ENCODE results near the gene KCNJ6.
"Not testable (repeated sequence)": the region's sequence is repeated elsewhere in the genome, so short reads cannot be mapped to it uniquely, and the experiment has no call there.

KCNJ6 gene

DNA sequence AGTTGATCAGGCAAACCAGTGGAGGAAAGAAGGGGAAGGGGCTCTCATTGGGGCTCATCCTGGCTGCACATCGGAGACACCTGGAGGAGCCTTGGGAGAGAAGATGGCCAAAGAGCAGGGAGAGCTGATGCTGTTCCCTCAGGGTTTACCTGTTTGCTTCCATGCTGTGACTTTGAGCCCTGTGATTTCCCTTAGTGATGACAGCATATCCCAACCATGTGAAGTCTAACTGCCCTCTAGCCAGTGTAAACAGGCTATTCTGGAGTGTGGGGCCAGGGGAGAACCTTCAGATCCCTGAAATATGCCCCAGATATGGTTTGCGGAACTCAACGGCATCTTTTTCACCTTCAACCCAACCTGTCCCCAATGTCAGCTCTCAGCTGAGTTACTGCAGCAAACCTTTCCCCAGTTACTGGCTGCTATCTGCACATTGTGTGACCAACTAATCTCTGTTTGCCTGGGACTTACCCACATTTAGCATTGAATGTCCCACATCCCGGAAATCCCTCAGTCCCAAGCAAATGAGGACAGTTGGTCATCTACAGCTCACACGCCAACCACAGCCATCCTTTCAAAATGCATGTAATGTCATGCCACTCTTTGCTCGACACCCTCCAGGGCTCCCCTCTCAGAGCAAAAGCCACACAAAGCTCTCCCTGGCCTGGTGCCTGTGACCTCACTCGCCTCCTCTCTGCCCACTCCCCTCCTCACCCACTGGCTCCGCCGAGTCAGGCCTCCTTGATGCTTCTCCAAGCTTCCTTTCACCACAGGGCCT lies 242.3 kb downstream of the KCNJ6 start:
- Mint-ChIP-seq H3K9me3 (no peaks in the 10 kb centered on the region), H3K36me3 (ENCODE audit: low read depth) (no peaks in the 10 kb centered on the region), H3K27me3 (ENCODE audit: low read depth) (peaks cover 23% of the 10 kb centered on the region), H3K4me1 (ENCODE audit: low read depth) (no peaks in the 10 kb centered on the region), H3K27ac (no peak overlapping the region), H3K4me3 (no peak overlapping the region)

DNA sequence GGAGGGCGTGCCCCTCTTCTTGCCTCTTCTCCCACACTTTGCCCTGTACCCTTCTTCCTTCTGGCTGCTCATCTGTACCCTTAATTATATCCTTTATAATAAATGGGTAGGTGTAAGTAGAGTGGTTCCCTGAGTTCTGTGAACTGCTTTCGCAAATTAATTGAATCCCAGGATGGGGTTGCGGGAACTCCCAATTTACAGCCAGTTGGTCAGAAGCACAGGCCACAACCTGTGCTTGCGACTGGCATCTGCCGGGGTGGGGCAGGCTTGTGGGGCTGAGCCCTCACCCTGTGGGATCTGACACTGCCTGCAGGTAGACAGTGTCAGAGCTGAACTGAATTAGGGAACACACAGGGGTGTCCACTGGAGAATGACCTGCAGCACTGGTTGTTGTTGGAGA lies 244.9 kb downstream of the KCNJ6 start:
- no peak overlapping the region for H3K27ac Mint-ChIP-seq
- H3K27me3 Mint-ChIP-seq (ENCODE audit: low read depth), result peaks cover 16% of the 10 kb centered on the region
- no peaks in the 10 kb centered on the region for H3K9me3 Mint-ChIP-seq
- H3K4me3 Mint-ChIP-seq, result no peak overlapping the region
- no peaks in the 10 kb centered on the region for H3K36me3 Mint-ChIP-seq (ENCODE audit: low read depth)
- H3K4me1 Mint-ChIP-seq (ENCODE audit: low read depth), result no peaks in the 10 kb centered on the region

DNA sequence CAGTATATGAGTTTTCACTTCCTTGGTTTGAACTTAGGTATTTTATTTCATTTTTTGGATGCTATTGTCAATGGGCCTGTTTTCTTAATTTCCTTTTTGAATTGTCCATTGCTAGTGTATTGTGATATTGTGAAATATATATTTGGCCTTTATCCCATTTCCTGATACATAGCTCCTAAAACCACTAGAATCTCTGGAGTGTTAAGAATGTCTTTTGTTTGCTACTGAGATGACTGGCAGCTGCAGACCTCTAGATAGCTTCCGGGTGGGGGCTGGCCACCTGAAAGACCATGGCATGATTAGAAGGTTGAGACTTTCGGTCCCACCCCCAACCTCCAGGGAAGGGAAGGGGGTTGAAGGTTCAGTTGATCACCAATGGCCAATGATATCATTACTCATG lies 245.4 kb downstream of the KCNJ6 start:
- H3K36me3 Mint-ChIP-seq (ENCODE audit: low read depth), result no peaks in the 10 kb centered on the region
- H3K4me3 Mint-ChIP-seq, result no peak overlapping the region
- H3K9me3 Mint-ChIP-seq, result no peaks in the 10 kb centered on the region
- peaks cover 16% of the 10 kb centered on the region for H3K27me3 Mint-ChIP-seq (ENCODE audit: low read depth)
- no peaks in the 10 kb centered on the region for H3K4me1 Mint-ChIP-seq (ENCODE audit: low read depth)
- no peak overlapping the region for H3K27ac Mint-ChIP-seq

DNA sequence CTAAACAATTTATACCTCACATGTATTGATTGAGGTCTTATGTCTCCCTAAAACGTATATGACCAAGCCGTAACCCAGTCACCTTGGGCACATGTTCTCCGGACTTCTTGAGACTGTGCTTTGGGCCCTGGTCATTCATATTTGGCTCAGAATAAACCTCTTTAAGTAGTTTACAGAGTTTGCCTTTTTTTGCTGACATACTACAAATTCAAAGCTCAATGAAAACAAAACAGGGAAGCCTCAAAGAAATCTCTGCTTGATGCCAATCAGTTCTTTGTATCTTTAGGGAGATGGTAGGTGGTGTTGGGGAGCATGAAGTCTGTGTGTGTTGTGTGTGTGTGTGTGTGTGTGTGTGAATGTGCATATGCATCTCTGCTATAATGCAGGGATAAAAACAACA lies 247.0 kb downstream of the KCNJ6 start:
- Mint-ChIP-seq H3K9me3 (no peaks in the 10 kb centered on the region), H3K4me1 (ENCODE audit: low read depth) (no peaks in the 10 kb centered on the region), H3K4me3 (no peak overlapping the region), H3K27ac (no peak overlapping the region), H3K36me3 (ENCODE audit: low read depth) (no peaks in the 10 kb centered on the region), H3K27me3 (ENCODE audit: low read depth) (peaks cover 12% of the 10 kb centered on the region)

DNA sequence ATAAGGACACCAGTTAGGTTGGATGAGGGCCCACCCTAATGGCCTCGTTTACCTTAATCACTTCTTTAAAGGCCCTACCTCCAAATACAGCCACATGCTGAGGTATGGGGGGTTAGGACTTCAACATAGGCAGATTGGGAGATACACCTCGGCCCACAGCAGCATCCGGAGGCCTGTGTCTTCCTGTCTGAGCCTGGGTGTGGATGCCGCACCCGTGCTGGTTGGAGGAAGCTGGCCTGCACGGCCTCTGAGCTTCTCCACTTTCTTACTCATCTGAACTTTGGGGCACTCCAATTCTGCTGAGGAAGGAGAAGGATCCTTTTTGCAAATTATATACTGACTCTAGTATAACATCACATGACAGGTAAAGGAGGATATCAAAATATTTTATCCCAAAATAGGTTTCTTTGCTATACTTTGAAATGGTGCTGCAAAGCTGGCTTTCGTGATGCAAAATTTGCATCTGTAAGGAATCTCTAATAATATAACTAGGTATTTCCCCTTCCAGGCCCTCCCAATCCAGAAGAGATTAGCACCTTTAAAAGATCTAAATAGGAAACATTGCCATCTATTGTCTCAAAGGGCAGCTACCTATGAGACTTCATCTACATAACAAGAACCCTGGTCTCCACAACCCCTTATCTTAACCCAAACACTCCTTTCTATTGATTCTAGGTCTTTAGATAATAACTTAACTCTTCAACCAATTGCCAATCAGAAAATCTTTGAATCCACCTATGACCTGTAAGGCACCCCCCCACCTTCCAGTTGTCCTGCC lies 247.6 kb downstream of the KCNJ6 start:
- Mint-ChIP-seq H3K27me3 (ENCODE audit: low read depth) (peaks cover 9% of the 10 kb centered on the region), H3K4me1 (ENCODE audit: low read depth) (no peaks in the 10 kb centered on the region), H3K9me3 (no peaks in the 10 kb centered on the region), H3K4me3 (no peak overlapping the region), H3K27ac (no peak overlapping the region), H3K36me3 (ENCODE audit: low read depth) (no peaks in the 10 kb centered on the region)

DNA sequence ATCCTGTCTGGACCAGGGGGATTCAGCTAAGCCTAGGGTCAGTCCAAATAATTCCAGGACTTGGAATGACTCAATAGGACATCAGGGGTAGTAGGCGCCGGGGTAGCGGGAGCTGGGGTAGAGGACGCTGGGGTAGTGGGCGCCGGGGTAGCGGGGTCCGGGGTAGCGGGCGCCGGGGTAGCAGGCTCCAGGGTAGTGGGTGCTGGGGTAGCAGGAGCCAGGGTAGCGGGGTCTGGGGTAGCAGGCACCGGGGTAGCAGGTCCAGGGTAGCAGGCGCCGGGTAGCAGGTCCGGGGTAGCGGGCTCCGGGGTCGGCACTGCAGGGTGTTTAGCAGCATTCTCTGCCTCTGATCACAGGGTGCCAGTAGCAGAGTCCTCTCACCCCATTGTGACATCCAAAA lies 248.9 kb downstream of the KCNJ6 start:
- Mint-ChIP-seq H3K36me3 (ENCODE audit: low read depth) (no peaks in the 10 kb centered on the region), H3K4me1 (ENCODE audit: low read depth) (no peaks in the 10 kb centered on the region), H3K9me3 (no peaks in the 10 kb centered on the region), H3K27me3 (ENCODE audit: low read depth) (no peaks in the 10 kb centered on the region), H3K4me3 (no peak overlapping the region), H3K27ac (no peak overlapping the region)

DNA sequence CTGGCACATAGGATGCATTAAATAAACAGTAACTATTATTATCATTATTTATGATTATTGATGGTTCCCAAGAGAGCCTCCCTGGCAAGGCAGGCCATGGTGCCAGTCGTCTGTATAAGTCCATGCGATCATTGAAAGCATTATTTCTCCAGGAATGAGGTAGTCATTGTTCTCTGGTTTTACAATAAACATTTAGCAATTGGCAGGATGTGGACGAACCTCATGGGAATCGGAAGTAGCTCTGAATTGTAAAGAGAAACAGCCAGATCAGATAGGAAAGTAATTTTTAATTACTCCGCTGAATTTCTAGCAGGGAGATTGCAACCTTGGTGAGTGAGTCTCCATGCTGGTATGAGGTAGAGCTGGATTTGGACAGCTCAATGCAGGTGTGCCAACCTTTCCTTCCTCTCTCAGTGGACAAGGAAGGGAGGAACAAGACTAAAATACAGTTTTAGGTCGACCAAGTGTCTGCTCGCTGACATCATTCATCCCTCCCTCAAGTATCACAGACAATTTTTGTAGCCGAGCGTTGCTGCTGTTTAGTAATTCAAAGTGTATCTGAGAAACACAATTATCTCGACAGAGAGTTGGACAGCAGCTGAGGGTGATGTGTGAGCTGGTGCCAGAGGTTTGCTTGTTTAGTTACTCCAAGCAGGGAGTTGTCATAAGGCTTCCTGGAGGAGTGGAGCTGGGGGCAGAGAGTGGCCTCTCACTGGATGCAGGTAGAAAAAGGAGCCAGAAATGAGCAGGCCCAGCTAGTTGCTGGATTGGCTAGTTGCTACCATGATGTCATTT lies 250.8 kb downstream of the KCNJ6 start:
- Mint-ChIP-seq H3K4me1 (ENCODE audit: low read depth) (no peaks in the 10 kb centered on the region), H3K4me3 (no peak overlapping the region), H3K27ac (no peak overlapping the region), H3K9me3 (no peaks in the 10 kb centered on the region), H3K27me3 (ENCODE audit: low read depth) (no peaks in the 10 kb centered on the region), H3K36me3 (ENCODE audit: low read depth) (no peaks in the 10 kb centered on the region)

DNA sequence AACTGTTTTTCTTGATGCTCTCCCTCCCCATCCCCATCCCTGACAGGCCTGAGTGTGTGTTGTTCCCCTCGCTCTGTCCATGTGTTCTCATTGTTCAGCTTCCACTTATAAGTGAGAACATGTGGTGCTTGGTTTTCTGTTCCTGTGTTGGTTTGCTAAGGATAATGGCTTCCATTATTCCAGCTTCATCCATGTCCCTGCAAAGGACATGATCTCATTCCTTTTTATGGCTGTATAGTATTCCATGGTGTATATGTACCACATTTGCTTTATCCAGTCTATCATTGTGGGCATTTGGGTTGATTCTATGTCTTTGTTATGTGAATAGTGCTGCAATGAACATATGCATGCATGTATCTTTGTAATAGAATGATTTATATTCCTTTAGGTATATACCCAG lies 254.0 kb downstream of the KCNJ6 start:
- not testable (repeated sequence) for H3K4me1 Mint-ChIP-seq (ENCODE audit: low read depth); H3K27me3 Mint-ChIP-seq (ENCODE audit: low read depth); H3K27ac Mint-ChIP-seq; H3K9me3 Mint-ChIP-seq; H3K36me3 Mint-ChIP-seq (ENCODE audit: low read depth); H3K4me3 Mint-ChIP-seq

DNA sequence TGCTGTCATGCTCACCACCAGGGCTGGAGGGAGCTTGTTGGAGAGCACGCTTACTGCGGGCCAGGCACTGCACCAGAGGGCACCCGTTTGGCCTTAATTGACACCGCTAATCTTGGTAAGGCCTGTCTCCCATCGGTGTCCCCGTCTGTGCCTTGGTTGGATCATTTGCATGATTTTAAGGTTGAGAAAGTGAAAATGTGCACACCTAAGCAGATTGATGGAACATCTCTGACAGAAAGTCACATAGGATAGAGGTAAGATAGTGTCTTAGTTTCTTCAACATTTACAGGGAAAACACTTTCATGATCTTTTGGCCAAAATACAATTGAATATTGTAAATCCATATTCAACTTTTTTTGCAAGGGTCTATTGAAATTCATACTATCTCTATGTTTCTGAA lies 255.5 kb downstream of the KCNJ6 start:
- Mint-ChIP-seq H3K27ac (no peak overlapping the region), H3K27me3 (ENCODE audit: low read depth) (peaks cover 3% of the 10 kb centered on the region), H3K9me3 (no peaks in the 10 kb centered on the region), H3K36me3 (ENCODE audit: low read depth) (no peaks in the 10 kb centered on the region), H3K4me1 (ENCODE audit: low read depth) (no peaks in the 10 kb centered on the region), H3K4me3 (no peak overlapping the region)

DNA sequence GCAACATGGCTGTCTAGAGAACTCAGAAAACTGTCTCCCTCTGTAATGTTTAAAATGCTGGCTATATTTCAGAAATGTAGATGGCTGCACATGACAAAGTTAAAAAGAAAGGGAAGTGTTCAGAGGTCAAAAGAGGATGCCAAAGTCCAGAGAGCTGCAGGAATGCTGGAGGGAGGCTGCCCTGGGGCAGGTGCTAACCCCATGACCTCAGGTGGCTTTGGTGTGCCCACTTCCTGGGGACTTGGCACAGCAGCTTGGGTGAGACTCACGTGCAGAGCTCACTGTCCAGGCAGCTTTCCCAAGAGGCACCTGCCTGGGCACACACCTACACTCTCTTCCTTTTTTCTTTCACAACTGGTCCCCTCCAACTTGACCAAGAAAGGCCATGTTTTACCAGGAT lies 256.4 kb downstream of the KCNJ6 start:
- Mint-ChIP-seq H3K4me1 (ENCODE audit: low read depth) (no peaks in the 10 kb centered on the region), H3K27me3 (ENCODE audit: low read depth) (peaks cover 3% of the 10 kb centered on the region), H3K36me3 (ENCODE audit: low read depth) (no peaks in the 10 kb centered on the region), H3K4me3 (no peak overlapping the region), H3K9me3 (no peaks in the 10 kb centered on the region), H3K27ac (no peak overlapping the region)

DNA sequence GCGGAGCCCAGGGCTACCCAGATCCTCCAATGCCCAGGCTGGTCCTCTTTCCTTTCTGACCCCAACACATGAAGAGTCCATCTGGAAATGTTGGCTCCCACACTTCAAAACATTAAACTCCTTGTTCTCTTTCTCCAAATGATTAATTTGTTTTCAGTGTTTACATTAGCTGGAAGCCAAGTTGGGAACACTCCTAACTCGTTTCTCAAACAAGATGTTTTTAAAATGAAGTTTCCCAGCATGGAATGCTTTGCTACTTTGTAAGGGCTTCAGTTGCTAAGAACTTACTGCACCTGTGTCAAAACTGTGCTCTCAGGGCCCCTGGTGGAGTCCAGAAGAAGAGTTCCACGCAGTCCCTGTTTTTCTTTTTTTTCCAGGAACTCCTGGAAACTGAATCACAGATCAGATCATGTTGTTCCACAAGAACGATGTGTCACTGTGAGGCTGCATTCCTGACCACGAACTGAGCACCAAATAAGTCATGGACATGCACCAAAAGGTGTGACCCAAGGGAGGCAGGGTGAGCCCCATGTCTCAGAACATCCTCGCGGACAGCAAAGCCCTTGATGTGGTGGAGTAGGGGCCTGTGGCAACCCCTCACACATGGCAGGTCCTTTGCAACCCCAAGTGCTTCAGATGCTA lies 257.3 kb downstream of the KCNJ6 start:
- Mint-ChIP-seq H3K27ac (no peak overlapping the region), H3K27me3 (ENCODE audit: low read depth) (peaks cover 3% of the 10 kb centered on the region), H3K36me3 (ENCODE audit: low read depth) (no peaks in the 10 kb centered on the region), H3K4me3 (no peak overlapping the region), H3K4me1 (ENCODE audit: low read depth) (no peaks in the 10 kb centered on the region), H3K9me3 (no peaks in the 10 kb centered on the region)

DNA sequence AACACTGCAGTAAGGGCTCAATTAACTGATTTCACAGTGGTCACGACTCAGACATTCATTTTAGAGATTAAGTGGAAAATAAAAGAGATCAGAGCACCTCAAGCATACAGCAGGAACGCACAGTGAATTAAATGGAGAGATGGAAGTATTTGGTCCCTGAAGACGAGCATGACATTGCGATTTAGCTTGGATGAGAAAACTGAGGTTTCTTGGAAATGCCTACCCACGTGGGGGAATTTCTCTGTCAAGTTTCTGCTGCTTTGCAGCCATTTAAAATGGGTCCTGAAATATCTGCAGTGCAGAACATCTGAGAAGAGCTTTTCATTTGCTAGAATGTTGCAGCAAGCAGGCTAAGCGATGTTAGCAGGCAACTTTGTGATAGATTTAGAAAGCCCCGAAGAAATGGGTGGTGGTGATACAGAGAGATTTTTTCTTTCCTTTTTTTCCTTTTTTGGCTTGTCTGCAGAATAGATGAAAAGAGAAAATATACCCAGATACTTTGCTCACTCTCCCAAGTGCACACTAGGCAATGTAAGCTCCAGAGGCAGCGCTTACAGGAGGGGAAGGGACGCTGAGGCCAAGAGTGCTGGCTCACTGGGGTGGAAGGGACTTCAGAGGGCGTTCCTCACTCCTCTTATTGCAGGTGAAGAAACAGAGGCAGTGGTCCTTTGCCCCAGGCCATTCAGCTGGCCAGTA lies 258.0 kb downstream of the KCNJ6 start:
- H3K27ac Mint-ChIP-seq, result no peak overlapping the region
- H3K9me3 Mint-ChIP-seq, result no peaks in the 10 kb centered on the region
- H3K27me3 Mint-ChIP-seq (ENCODE audit: low read depth), result peaks cover 3% of the 10 kb centered on the region
- no peaks in the 10 kb centered on the region for H3K4me1 Mint-ChIP-seq (ENCODE audit: low read depth)
- no peak overlapping the region for H3K4me3 Mint-ChIP-seq
- H3K36me3 Mint-ChIP-seq (ENCODE audit: low read depth), result no peaks in the 10 kb centered on the region

DNA sequence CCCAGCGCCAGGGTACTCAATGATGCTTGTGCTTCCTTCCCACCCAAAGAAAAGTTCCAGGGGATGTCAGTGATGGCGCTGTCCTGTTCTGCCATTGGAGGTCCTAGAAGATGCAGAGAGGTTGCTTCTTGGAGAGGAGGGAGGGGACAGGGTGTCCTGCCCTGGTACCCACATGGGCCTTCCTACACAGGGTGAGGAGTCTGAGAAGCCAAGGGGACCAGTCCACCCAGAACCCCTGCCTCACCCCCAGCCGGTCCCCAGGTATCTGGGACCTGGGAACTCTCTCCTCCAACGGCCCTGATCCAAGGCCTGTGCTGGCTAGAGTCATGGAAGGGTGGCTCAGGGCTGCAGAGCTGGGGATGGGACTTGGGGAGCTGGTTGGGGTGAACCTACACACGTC lies 259.4 kb downstream of the KCNJ6 start:
- peaks cover 3% of the 10 kb centered on the region for H3K27me3 Mint-ChIP-seq (ENCODE audit: low read depth)
- no peak overlapping the region for H3K4me3 Mint-ChIP-seq
- H3K9me3 Mint-ChIP-seq, result no peaks in the 10 kb centered on the region
- no peaks in the 10 kb centered on the region for H3K36me3 Mint-ChIP-seq (ENCODE audit: low read depth)
- H3K4me1 Mint-ChIP-seq (ENCODE audit: low read depth), result no peaks in the 10 kb centered on the region
- H3K27ac Mint-ChIP-seq, result no peak overlapping the region

All from T-helper 1 cell treated with Interleukin-12 subunit alpha and Interleukin-12 subunit beta and Interleukin-4 antibody, amounts not matched to agents 30 μg/mL and 1 μg/mL, for 36 hours (primary cell).